GM23338 (cell line): ENCODE measurements around the gene DPYD. TPM values are rescaled to one million over a fixed set of nuclear protein-coding genes. Genes with fewer than 3 reads are reported as not detected.

Source experiments
- ATAC-seq: fragments of 200-7000 bp; cut with Tn5 transposase; 3 replicates; pipeline ENCODE4 v1.9.1; 2020
- DNase-seq: peaks from one replicate; pipeline ENCODE4 v3.0.0-alpha.2; 2015; ENCODE audit warnings: low spot score
- H2AFZ ChIP-seq: fragments of 200-600 bp; sonication (generic); 2 replicates; pipeline ENCODE4 v1.8.0; 2016; ENCODE audit warnings: antibody characterized with exemption, mild to moderate bottlenecking, moderate library complexity
- H3F3A ChIP-seq: fragments of 200-600 bp; sonication (generic); replicated peaks from 2 replicates; pipeline ENCODE4 v1.8.0; 2017; ENCODE audit warnings: antibody characterized with exemption, mixed run types, low read depth
- H3K27ac ChIP-seq: fragments of 200-600 bp; sonication (generic); 2 replicates; pipeline ENCODE4 v1.6.1; 2016; ENCODE audit warnings: low read depth
- H3K27me3 ChIP-seq: fragments of 200-600 bp; sonication (generic); 2 replicates; pipeline ENCODE4 v1.8.0; 2016; ENCODE audit warnings: mild to moderate bottlenecking, mixed run types, moderate library complexity; ENCODE audit not compliant: insufficient read depth
- H3K36me3 ChIP-seq: fragments of 200-600 bp; sonication (generic); 2 replicates; pipeline ENCODE4 v1.8.0; 2016; ENCODE audit warnings: mild to moderate bottlenecking; ENCODE audit not compliant: insufficient read depth
- H3K4me1 ChIP-seq: fragments of 200-600 bp; sonication (generic); 2 replicates; pipeline ENCODE4 v1.8.0; 2016; ENCODE audit warnings: mild to moderate bottlenecking, moderate library complexity; ENCODE audit not compliant: insufficient read depth
- H3K4me2 ChIP-seq: fragments of 200-600 bp; sonication (generic); 2 replicates; pipeline ENCODE4 v1.7.1; 2017; ENCODE audit warnings: mixed run types
- H3K4me3 ChIP-seq: fragments of 200-600 bp; sonication (generic); 2 replicates; pipeline ENCODE4 v1.6.1; 2016; ENCODE audit warnings: mixed run types
- H3K79me2 ChIP-seq: fragments of 200-600 bp; sonication (generic); replicated peaks from 2 replicates; pipeline ENCODE4 v1.8.0; 2017; ENCODE audit warnings: mild to moderate bottlenecking; ENCODE audit not compliant: insufficient read depth
- H3K9me2 ChIP-seq: fragments of 200-600 bp; sonication (generic); 2 replicates; pipeline ENCODE4 v1.8.0; 2017; ENCODE audit not compliant: insufficient read depth
- H4K20me1 ChIP-seq: fragments of 200-600 bp; sonication (generic); replicated peaks from 2 replicates; pipeline ENCODE4 v1.8.0; 2017; ENCODE audit warnings: mild to moderate bottlenecking; ENCODE audit not compliant: insufficient read depth
- H3K27ac Mint-ChIP-seq: 2 replicates; pipeline ENCODE4 v1.8.0; 2020; ENCODE audit warnings: inconsistent platforms, mild to moderate bottlenecking, moderate library complexity, mixed read lengths
- H3K27me3 Mint-ChIP-seq: 3 replicates; pipeline ENCODE4 v1.8.0; 2022; ENCODE audit warnings: low read depth, mild to moderate bottlenecking, moderate library complexity, mixed read lengths, inconsistent platforms; ENCODE audit not compliant: insufficient read depth, poor library complexity
- H3K36me3 Mint-ChIP-seq: 3 replicates; pipeline ENCODE4 v1.8.0; 2021; ENCODE audit warnings: low read depth, mild to moderate bottlenecking, inconsistent platforms, moderate library complexity, mixed read lengths
- H3K4me1 Mint-ChIP-seq: 3 replicates; pipeline ENCODE4 v1.8.0; 2020; ENCODE audit warnings: mild to moderate bottlenecking, inconsistent platforms, mixed read lengths
- H3K4me3 Mint-ChIP-seq: 3 replicates; pipeline ENCODE4 v1.8.0; 2021; ENCODE audit warnings: moderate library complexity, mild to moderate bottlenecking, inconsistent platforms, mixed read lengths
- H3K9me3 Mint-ChIP-seq: 3 replicates; pipeline ENCODE4 v1.8.0; 2020; ENCODE audit warnings: moderate library complexity, mild to moderate bottlenecking, inconsistent platforms, mixed read lengths
- CTCF ChIP-seq, 2 experiments: fragments of 200-600 bp in 1 of 2; sonication (generic) in 1 of 2; conservative IDR thresholded peaks; 2 replicates each; pipeline versions ENCODE4 v1.5.1 to v1.6.1; 2016 to 2017; ENCODE audit warnings: antibody characterized with exemption in 2 of 2, low read depth in 2 of 2, mild to moderate bottlenecking in 2 of 2, moderate library complexity in 1 of 2
- polyA plus RNA-seq: library from polyadenylated mRNA; unstranded; fragments of >200 nt; fragmentation: Nextera tagmentation; extraction: Ambion mirVana; gene quantifications from 2 replicates; pipeline ENCODE4 v1.2.1, GENCODE V29; 2016
- total RNA-seq: library from RNA; depleted of rRNA; stranded (reverse); fragments of >200 nt; shearing (Covaris generic); gene quantifications from 2 replicates; pipeline ENCODE4 v1.2.3, GENCODE V29; 2014
- TF ChIP-seq, protein P1 (sequence below): fragments of 250-450 bp; sonication (Bioruptor Pico); IDR thresholded peaks from 2 replicates; pipeline ENCODE4 v1.5.0; 2020; ENCODE audit warnings: mild to moderate bottlenecking, moderate library complexity

Gene DPYD
- total and polyA plus RNA-seq, 2 experiments from 2014 or later: 0.50 to 1.6 TPM

DNA sequence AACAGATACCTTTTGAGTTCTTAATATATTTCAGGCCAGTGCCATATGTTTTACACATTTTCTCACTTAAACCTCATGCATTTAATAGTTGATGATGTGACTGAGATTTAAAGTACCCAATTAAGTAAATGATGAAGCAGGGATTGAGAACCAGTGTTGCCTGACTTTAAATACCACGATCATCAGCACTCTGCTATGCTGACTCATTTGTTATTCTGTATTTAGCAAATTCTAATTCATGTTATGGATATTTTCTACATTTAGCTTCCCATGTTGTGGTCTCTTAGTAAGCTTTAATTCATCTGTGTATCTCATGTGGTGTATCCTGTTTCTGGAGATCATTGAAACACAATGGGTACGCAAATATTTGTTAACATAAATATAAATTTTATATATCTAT, 836.3 kb downstream of the DPYD start (continued):
- TF ChIP-seq, protein P1, sequence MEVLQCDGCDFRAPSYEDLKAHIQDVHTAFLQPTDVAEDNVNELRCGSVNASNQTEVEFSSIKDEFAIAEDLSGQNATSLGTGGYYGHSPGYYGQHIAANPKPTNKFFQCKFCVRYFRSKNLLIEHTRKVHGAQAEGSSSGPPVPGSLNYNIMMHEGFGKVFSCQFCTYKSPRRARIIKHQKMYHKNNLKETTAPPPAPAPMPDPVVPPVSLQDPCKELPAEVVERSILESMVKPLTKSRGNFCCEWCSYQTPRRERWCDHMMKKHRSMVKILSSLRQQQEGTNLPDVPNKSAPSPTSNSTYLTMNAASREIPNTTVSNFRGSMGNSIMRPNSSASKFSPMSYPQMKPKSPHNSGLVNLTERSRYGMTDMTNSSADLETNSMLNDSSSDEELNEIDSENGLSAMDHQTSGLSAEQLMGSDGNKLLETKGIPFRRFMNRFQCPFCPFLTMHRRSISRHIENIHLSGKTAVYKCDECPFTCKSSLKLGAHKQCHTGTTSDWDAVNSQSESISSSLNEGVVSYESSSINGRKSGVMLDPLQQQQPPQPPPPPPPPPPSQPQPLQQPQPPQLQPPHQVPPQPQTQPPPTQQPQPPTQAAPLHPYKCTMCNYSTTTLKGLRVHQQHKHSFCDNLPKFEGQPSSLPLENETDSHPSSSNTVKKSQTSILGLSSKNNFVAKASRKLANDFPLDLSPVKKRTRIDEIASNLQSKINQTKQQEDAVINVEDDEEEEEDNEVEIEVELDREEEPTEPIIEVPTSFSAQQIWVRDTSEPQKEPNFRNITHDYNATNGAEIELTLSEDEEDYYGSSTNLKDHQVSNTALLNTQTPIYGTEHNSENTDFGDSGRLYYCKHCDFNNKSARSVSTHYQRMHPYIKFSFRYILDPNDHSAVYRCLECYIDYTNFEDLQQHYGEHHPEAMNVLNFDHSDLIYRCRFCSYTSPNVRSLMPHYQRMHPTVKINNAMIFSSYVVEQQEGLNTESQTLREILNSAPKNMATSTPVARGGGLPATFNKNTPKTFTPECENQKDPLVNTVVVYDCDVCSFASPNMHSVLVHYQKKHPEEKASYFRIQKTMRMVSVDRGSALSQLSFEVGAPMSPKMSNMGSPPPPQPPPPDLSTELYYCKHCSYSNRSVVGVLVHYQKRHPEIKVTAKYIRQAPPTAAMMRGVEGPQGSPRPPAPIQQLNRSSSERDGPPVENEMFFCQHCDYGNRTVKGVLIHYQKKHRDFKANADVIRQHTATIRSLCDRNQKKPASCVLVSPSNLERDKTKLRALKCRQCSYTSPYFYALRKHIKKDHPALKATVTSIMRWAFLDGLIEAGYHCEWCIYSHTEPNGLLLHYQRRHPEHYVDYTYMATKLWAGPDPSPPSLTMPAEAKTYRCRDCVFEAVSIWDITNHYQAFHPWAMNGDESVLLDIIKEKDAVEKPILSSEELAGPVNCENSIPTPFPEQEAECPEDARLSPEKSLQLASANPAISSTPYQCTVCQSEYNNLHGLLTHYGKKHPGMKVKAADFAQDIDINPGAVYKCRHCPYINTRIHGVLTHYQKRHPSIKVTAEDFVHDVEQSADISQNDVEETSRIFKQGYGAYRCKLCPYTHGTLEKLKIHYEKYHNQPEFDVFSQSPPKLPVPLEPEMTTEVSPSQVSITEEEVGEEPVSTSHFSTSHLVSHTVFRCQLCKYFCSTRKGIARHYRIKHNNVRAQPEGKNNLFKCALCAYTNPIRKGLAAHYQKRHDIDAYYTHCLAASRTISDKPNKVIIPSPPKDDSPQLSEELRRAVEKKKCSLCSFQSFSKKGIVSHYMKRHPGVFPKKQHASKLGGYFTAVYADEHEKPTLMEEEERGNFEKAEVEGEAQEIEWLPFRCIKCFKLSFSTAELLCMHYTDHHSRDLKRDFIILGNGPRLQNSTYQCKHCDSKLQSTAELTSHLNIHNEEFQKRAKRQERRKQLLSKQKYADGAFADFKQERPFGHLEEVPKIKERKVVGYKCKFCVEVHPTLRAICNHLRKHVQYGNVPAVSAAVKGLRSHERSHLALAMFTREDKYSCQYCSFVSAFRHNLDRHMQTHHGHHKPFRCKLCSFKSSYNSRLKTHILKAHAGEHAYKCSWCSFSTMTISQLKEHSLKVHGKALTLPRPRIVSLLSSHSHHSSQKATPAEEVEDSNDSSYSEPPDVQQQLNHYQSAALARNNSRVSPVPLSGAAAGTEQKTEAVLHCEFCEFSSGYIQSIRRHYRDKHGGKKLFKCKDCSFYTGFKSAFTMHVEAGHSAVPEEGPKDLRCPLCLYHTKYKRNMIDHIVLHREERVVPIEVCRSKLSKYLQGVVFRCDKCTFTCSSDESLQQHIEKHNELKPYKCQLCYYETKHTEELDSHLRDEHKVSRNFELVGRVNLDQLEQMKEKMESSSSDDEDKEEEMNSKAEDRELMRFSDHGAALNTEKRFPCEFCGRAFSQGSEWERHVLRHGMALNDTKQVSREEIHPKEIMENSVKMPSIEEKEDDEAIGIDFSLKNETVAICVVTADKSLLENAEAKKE (CRISPR knock-in tag): no peak

- no peaks in the 10 kb centered on the region for H3K4me1 Mint-ChIP-seq
- H3K27me3 Mint-ChIP-seq: peaks cover 2% of the 10 kb centered on the region
- H3K27ac Mint-ChIP-seq: no peak overlapping the region
- Histone ChIP-seq H3K9me2 (no peaks in the 10 kb centered on the region), H3K4me1 (no peaks in the 10 kb centered on the region), H3K36me3 (no peaks in the 10 kb centered on the region), H4K20me1 (no peaks in the 10 kb centered on the region), H3K27me3 (no peaks in the 10 kb centered on the region), H3F3A (no peaks in the 10 kb centered on the region), H3K27ac (no peak overlapping the region), H3K79me2 (no peaks in the 10 kb centered on the region), H3K4me2 (no peak overlapping the region), H2AFZ (no peak overlapping the region), H3K4me3 (no peak overlapping the region)
- ATAC-seq: no peak
- H3K9me3 Mint-ChIP-seq: no peaks in the 10 kb centered on the region
- no peak for TF ChIP-seq CTCF (conservative IDR thresholded peaks at IDR 0.05; ENCODE audit: low read depth in 2 of 2)
- no peak for DNase-seq
- H3K4me3 Mint-ChIP-seq: no peak overlapping the region
- H3K36me3 Mint-ChIP-seq: no peaks in the 10 kb centered on the region
Observed at GRCh38 chr1:97082160-97082848, 838.5 kb downstream of the DPYD start.
